ENCODE measurements around the gene PDK1. TPM values are rescaled to one million over a fixed set of nuclear protein-coding genes. Genes with fewer than 3 reads are reported as not detected.
A peak's percentile ranks its signal among the peaks of the same experiment; 100 is the strongest.

The PDK1 gene
- polyA plus RNA-seq (2013, experiment 1 of 2), result 24.0 TPM
- polyA plus RNA-seq (2013, experiment 2 of 2), result 31.9 TPM

GRCh38 chr2:172555522-172556283 lies at the start of gene PDK1:
Gene PDK1, plus strand, starts transcription at chr2:172556090. Its CDS starts 61 bp downstream, at chr2:172556151.
- peak within 1 kb of the TSS; percentile 81 for H3K4me3 ChIP-seq (ENCODE audit: low read length)
- peaks cover 14% of the 10 kb centered on the region for H3K36me3 ChIP-seq (ENCODE audit: insufficient read depth, low read length)

GRCh38 chr2:172507199-172507598 lies 48.7 kb upstream of the PDK1 start:
- Histone ChIP-seq H3K9ac (ENCODE audit: low read depth, low read length) (no peak overlapping the region), H3K9me3 (ENCODE audit: insufficient read depth, low read depth, low read length) (peaks cover 8% of the 10 kb centered on the region), H3K27me3 (ENCODE audit: insufficient read depth, low read length) (no peaks in the 10 kb centered on the region), H3K27ac (ENCODE audit: low read depth, low read length) (no peak overlapping the region), H3K4me3 (ENCODE audit: low read length) (no peak overlapping the region), H3K36me3 (ENCODE audit: insufficient read depth, low read length) (peaks cover 61% of the 10 kb centered on the region), H3K4me1 (ENCODE audit: insufficient read depth, low read length) (no peaks in the 10 kb centered on the region)
- 83% methylated on average over 4 of the region's 4 CpGs for WGBS

More at GRCh38 chr2:172555522-172556283, at the start of gene PDK1:
- H3K27me3 ChIP-seq (ENCODE audit: insufficient read depth, low read length), result no peaks in the 10 kb centered on the region
- H3K27ac ChIP-seq (ENCODE audit: low read depth, low read length), result peak within 1 kb of the TSS; percentile 84
- WGBS, result under 1% methylated on average over 88 of the region's 88 CpGs
- H3K4me1 ChIP-seq (ENCODE audit: insufficient read depth, low read length), result peaks cover 38% of the 10 kb centered on the region
- H3K9ac ChIP-seq (ENCODE audit: low read depth, low read length), result peak within 1 kb of the TSS; percentile 81
- H3K9me3 ChIP-seq (ENCODE audit: insufficient read depth, low read depth, low read length), result no peaks in the 10 kb centered on the region

- H3K9ac ChIP-seq (ENCODE audit: low read depth, low read length), result no peak overlapping the region
- peaks cover 33% of the 10 kb centered on the region for H3K36me3 ChIP-seq (ENCODE audit: insufficient read depth, low read length)
- H3K4me1 ChIP-seq (ENCODE audit: insufficient read depth, low read length), result no peaks in the 10 kb centered on the region
- H3K4me3 ChIP-seq (ENCODE audit: low read length), result no peak overlapping the region
- H3K27ac ChIP-seq (ENCODE audit: low read depth, low read length), result no peak overlapping the region
- H3K9me3 ChIP-seq (ENCODE audit: insufficient read depth, low read depth, low read length), result peaks cover 23% of the 10 kb centered on the region
- no peaks in the 10 kb centered on the region for H3K27me3 ChIP-seq (ENCODE audit: insufficient read depth, low read length)
- WGBS, result 96% methylated on average over 6 of the region's 6 CpGs
These were observed 45.8 kb upstream of the PDK1 start for GRCh38 chr2:172510088-172510487.

GRCh38 chr2:172510548-172510947 lies 45.3 kb upstream of the PDK1 start:
- no peaks in the 10 kb centered on the region for H3K4me1 ChIP-seq (ENCODE audit: insufficient read depth, low read length)
- no peaks in the 10 kb centered on the region for H3K27me3 ChIP-seq (ENCODE audit: insufficient read depth, low read length)
- no peak overlapping the region for H3K27ac ChIP-seq (ENCODE audit: low read depth, low read length)
- peaks cover 28% of the 10 kb centered on the region for H3K36me3 ChIP-seq (ENCODE audit: insufficient read depth, low read length)
- 95% methylated on average over 5 of the region's 5 CpGs for WGBS
- no peak overlapping the region for H3K4me3 ChIP-seq (ENCODE audit: low read length)
- peaks cover 23% of the 10 kb centered on the region for H3K9me3 ChIP-seq (ENCODE audit: insufficient read depth, low read depth, low read length)
- no peak overlapping the region for H3K9ac ChIP-seq (ENCODE audit: low read depth, low read length)

GRCh38 chr2:172512810-172513523 lies 42.9 kb upstream of the PDK1 start:
- Histone ChIP-seq H3K4me1 (ENCODE audit: insufficient read depth, low read length) (no peaks in the 10 kb centered on the region), H3K27me3 (ENCODE audit: insufficient read depth, low read length) (no peaks in the 10 kb centered on the region), H3K4me3 (ENCODE audit: low read length) (no peak overlapping the region), H3K36me3 (ENCODE audit: insufficient read depth, low read length) (peaks cover 15% of the 10 kb centered on the region), H3K9ac (ENCODE audit: low read depth, low read length) (no peak overlapping the region), H3K9me3 (ENCODE audit: insufficient read depth, low read depth, low read length) (peaks cover 23% of the 10 kb centered on the region), H3K27ac (ENCODE audit: low read depth, low read length) (no peak overlapping the region)
- WGBS, result 92% methylated on average over 5 of the region's 5 CpGs

GRCh38 chr2:172513524-172513900 lies 42.4 kb upstream of the PDK1 start:
- H3K36me3 ChIP-seq (ENCODE audit: insufficient read depth, low read length), result peaks cover 12% of the 10 kb centered on the region
- H3K27me3 ChIP-seq (ENCODE audit: insufficient read depth, low read length), result no peaks in the 10 kb centered on the region
- peaks cover 26% of the 10 kb centered on the region for H3K9me3 ChIP-seq (ENCODE audit: insufficient read depth, low read depth, low read length)
- no peaks in the 10 kb centered on the region for H3K4me1 ChIP-seq (ENCODE audit: insufficient read depth, low read length)
- H3K4me3 ChIP-seq (ENCODE audit: low read length), result no peak overlapping the region
- H3K9ac ChIP-seq (ENCODE audit: low read depth, low read length), result no peak overlapping the region
- H3K27ac ChIP-seq (ENCODE audit: low read depth, low read length), result no peak overlapping the region
- 97% methylated on average over 6 of the region's 6 CpGs for WGBS

GRCh38 chr2:172513935-172514586 lies 41.8 kb upstream of the PDK1 start:
- H3K9ac ChIP-seq (ENCODE audit: low read depth, low read length), result no peak overlapping the region
- 86% methylated on average over 15 of the region's 15 CpGs for WGBS

GRCh38 chr2:172516299-172516698 lies 39.6 kb upstream of the PDK1 start:
- Histone ChIP-seq H3K27me3 (ENCODE audit: insufficient read depth, low read length) (no peaks in the 10 kb centered on the region), H3K4me3 (ENCODE audit: low read length) (no peak overlapping the region), H3K36me3 (ENCODE audit: insufficient read depth, low read length) (peaks cover 8% of the 10 kb centered on the region; the same call in 1 of the 2 replicates), H3K9ac (ENCODE audit: low read depth, low read length) (no peak overlapping the region), H3K9me3 (ENCODE audit: insufficient read depth, low read depth, low read length) (peaks cover 49% of the 10 kb centered on the region), H3K27ac (ENCODE audit: low read depth, low read length) (no peak overlapping the region), H3K4me1 (ENCODE audit: insufficient read depth, low read length) (no peaks in the 10 kb centered on the region)
- WGBS, result 91% methylated on average over 1 of the region's 1 CpG

More at GRCh38 chr2:172513935-172514586, 41.8 kb upstream of the PDK1 start:
- peaks cover 9% of the 10 kb centered on the region for H3K36me3 ChIP-seq (ENCODE audit: insufficient read depth, low read length)
- no peak overlapping the region for H3K4me3 ChIP-seq (ENCODE audit: low read length)
- H3K27me3 ChIP-seq (ENCODE audit: insufficient read depth, low read length), result no peaks in the 10 kb centered on the region
- H3K9me3 ChIP-seq (ENCODE audit: insufficient read depth, low read depth, low read length), result peaks cover 27% of the 10 kb centered on the region
- no peak overlapping the region for H3K27ac ChIP-seq (ENCODE audit: low read depth, low read length)
- no peaks in the 10 kb centered on the region for H3K4me1 ChIP-seq (ENCODE audit: insufficient read depth, low read length)

GRCh38 chr2:172518995-172519394 lies 36.9 kb upstream of the PDK1 start:
- peaks cover 31% of the 10 kb centered on the region for H3K9me3 ChIP-seq (ENCODE audit: insufficient read depth, low read depth, low read length)

GRCh38 chr2:172525601-172526000 lies 30.3 kb upstream of the PDK1 start:
- Histone ChIP-seq H3K27ac (ENCODE audit: low read depth, low read length) (no peak overlapping the region), H3K9ac (ENCODE audit: low read depth, low read length) (no peak overlapping the region), H3K4me3 (ENCODE audit: low read length) (no peak overlapping the region), H3K4me1 (ENCODE audit: insufficient read depth, low read length) (no peaks in the 10 kb centered on the region), H3K9me3 (ENCODE audit: insufficient read depth, low read depth, low read length) (peaks cover 46% of the 10 kb centered on the region), H3K36me3 (ENCODE audit: insufficient read depth, low read length) (peaks cover 5% of the 10 kb centered on the region; the same call in 1 of the 2 replicates), H3K27me3 (ENCODE audit: insufficient read depth, low read length) (no peaks in the 10 kb centered on the region)
- WGBS, result 97% methylated on average over 4 of the region's 4 CpGs

More at GRCh38 chr2:172518995-172519394, 36.9 kb upstream of the PDK1 start:
- Histone ChIP-seq H3K4me1 (ENCODE audit: insufficient read depth, low read length) (no peaks in the 10 kb centered on the region), H3K27ac (ENCODE audit: low read depth, low read length) (no peak overlapping the region), H3K27me3 (ENCODE audit: insufficient read depth, low read length) (no peaks in the 10 kb centered on the region), H3K36me3 (ENCODE audit: insufficient read depth, low read length) (no peaks in the 10 kb centered on the region), H3K9ac (ENCODE audit: low read depth, low read length) (no peak overlapping the region), H3K4me3 (ENCODE audit: low read length) (no peak overlapping the region)

- no peak overlapping the region for H3K4me3 ChIP-seq (ENCODE audit: low read length)
- no peak overlapping the region for H3K9ac ChIP-seq (ENCODE audit: low read depth, low read length)
- peaks cover 65% of the 10 kb centered on the region for H3K9me3 ChIP-seq (ENCODE audit: insufficient read depth, low read depth, low read length)
- peaks cover 6% of the 10 kb centered on the region for H3K36me3 ChIP-seq (ENCODE audit: insufficient read depth, low read length)
- H3K27ac ChIP-seq (ENCODE audit: low read depth, low read length), result no peak overlapping the region
- no peaks in the 10 kb centered on the region for H3K4me1 ChIP-seq (ENCODE audit: insufficient read depth, low read length)
- no peaks in the 10 kb centered on the region for H3K27me3 ChIP-seq (ENCODE audit: insufficient read depth, low read length)
- 100% methylated on average over 1 of the region's 2 CpGs for WGBS
These were observed 24.6 kb upstream of the PDK1 start for GRCh38 chr2:172531309-172531708.

Measured in HUES64 (cell line).